H1 (cell line): ENCODE results near the gene NPIPB8. TPM values are rescaled to one million over a fixed set of nuclear protein-coding genes. Genes with fewer than 3 reads are reported as not detected.
"Not testable (repeated sequence)": the region's sequence is repeated elsewhere in the genome, so short reads cannot be mapped to it uniquely, and the experiment has no call there.

Source experiments
- CTCF ChIA-PET: fragments of 300-600 bp; sonication (Branson Sonifier 250); formaldehyde crosslinking; loops from one replicate; lab custom pipeline; 2021; ENCODE audit not compliant: partially characterized antibody; lab: Charles Lee
- POLR2A ChIA-PET: fragments of 300-600 bp; sonication (Branson Sonifier 250); formaldehyde crosslinking; loops from one replicate; lab custom pipeline; 2021; ENCODE audit warnings: inconsistent platforms; ENCODE audit not compliant: partially characterized antibody; lab: Charles Lee
- DNase-seq, 2 experiments: peaks; one replicate each; pipeline versions ENCODE4 v3.0.0 to v3.0.0-alpha.2; 2010 to 2022; ENCODE audit warnings: low spot score in 2 of 2, low read depth in 1 of 2, mixed read lengths in 1 of 2
- FAIRE-seq: peaks from 2 replicates; lab custom pipeline; 2011; peaks lifted over from hg19 to GRCh38; lab: Jason Lieb, UNC
- H2AFZ ChIP-seq: 2 replicates; pipeline ENCODE4 v1.8.1; 2012; ENCODE audit warnings: low read length, inconsistent platforms
- H2AK5ac ChIP-seq: 2 replicates; pipeline ENCODE4 v1.6.1; 2013; ENCODE audit warnings: low read depth, low read length
- H2BK120ac ChIP-seq: replicated peaks from 2 replicates; pipeline ENCODE3; 2013; ENCODE audit warnings: low read depth, low read length, inconsistent platforms
- H2BK12ac ChIP-seq: 2 replicates; pipeline ENCODE4 v1.6.1; 2013; ENCODE audit warnings: low read depth, low read length
- H2BK15ac ChIP-seq: 2 replicates; pipeline ENCODE4 v1.6.1; 2013; ENCODE audit warnings: low read length
- H2BK20ac ChIP-seq: 2 replicates; pipeline ENCODE4 v1.6.1; 2013; ENCODE audit warnings: low read length
- H2BK5ac ChIP-seq: 2 replicates; pipeline ENCODE4 v1.6.1; 2013; ENCODE audit warnings: low read depth, low read length
- H3K14ac ChIP-seq: 2 replicates; pipeline ENCODE4 v1.6.1; 2013; ENCODE audit warnings: inconsistent platforms; ENCODE audit not compliant: insufficient read length
- H3K18ac ChIP-seq: 2 replicates; pipeline ENCODE4 v1.6.1; 2013; ENCODE audit warnings: low read length; ENCODE audit errors: extremely low read depth
- H3K23ac ChIP-seq: 2 replicates; pipeline ENCODE4 v1.6.1; 2013; ENCODE audit warnings: inconsistent platforms; ENCODE audit not compliant: insufficient read length
- H3K23me2 ChIP-seq: 2 replicates; pipeline ENCODE4 v1.6.1; 2013; ENCODE audit warnings: low read depth, low read length
- H3K27ac ChIP-seq: 2 replicates; pipeline ENCODE4 v1.6.1; 2011; ENCODE audit warnings: low read depth, low read length, inconsistent platforms
- H3K27me3 ChIP-seq, 4 experiments: replicated peaks in 1 of 4; 1 replicate in 1 of 4; 2 replicates in 3 of 4; pipeline versions ENCODE4 v1.6.1 to v1.8.1; 2011 to 2013; ENCODE audit warnings: low read length in 3 of 4, mild to moderate bottlenecking in 3 of 4, inconsistent platforms in 2 of 4, mixed read lengths in 2 of 4, moderate library complexity in 1 of 4; ENCODE audit not compliant: control insufficient read depth in 3 of 4, insufficient read depth in 3 of 4; ENCODE audit errors: extremely low read depth in 1 of 4
- H3K36me3 ChIP-seq, 4 experiments: 2 replicates each; pipeline versions ENCODE4 v1.6.1 to v1.8.1; 2011 to 2013; ENCODE audit warnings: mild to moderate bottlenecking in 4 of 4, low read length in 3 of 4, moderate library complexity in 2 of 4, control low read depth in 1 of 4, inconsistent platforms in 1 of 4; ENCODE audit not compliant: insufficient read depth in 4 of 4, control insufficient read depth in 2 of 4
- H3K4ac ChIP-seq: replicated peaks from 2 replicates; pipeline ENCODE3; 2013; ENCODE audit warnings: low read length, low read depth, mixed read lengths, inconsistent platforms; ENCODE audit not compliant: insufficient read length
- H3K4me1 ChIP-seq, 4 experiments: replicated peaks in 1 of 4; 1 replicate in 1 of 4; 2 replicates in 3 of 4; pipeline versions ENCODE4 v1.6.1 to v1.8.1; 2011 to 2013; ENCODE audit warnings: low read length in 3 of 4, inconsistent platforms in 2 of 4, mixed read lengths in 1 of 4; ENCODE audit not compliant: insufficient read depth in 4 of 4, control insufficient read depth in 3 of 4
- H3K4me2 ChIP-seq, 2 experiments: 2 replicates each; pipeline versions ENCODE4 v1.6.1 to v1.8.1; 2011 to 2013; ENCODE audit warnings: low read depth in 2 of 2, low read length in 2 of 2, control low read depth in 1 of 2, inconsistent platforms in 1 of 2, mild to moderate bottlenecking in 1 of 2; ENCODE audit not compliant: insufficient read depth in 1 of 2
- H3K4me3 ChIP-seq, 4 experiments: fragments of 200-600, 300-600 bp in 1 of 4; sonication (generic), shearing (Covaris generic), sonication (Bioruptor Twin) in 1 of 4; 2 replicates each; pipeline versions ENCODE4 v1.5.1 to v1.8.1; 2011 to 2016; ENCODE audit warnings: low read length in 4 of 4, low read depth in 3 of 4, control low read depth in 2 of 4, inconsistent platforms in 2 of 4, mild to moderate bottlenecking in 2 of 4, mixed read lengths in 1 of 4, moderate library complexity in 1 of 4; ENCODE audit not compliant: insufficient read depth in 2 of 4; ENCODE audit errors: extremely low read depth in 1 of 4
- H3K56ac ChIP-seq: replicated peaks from 2 replicates; pipeline ENCODE3; 2013; ENCODE audit warnings: low read depth, mild to moderate bottlenecking, mixed read lengths, low read length, inconsistent platforms; ENCODE audit not compliant: insufficient read length
- H3K79me1 ChIP-seq: 2 replicates; pipeline ENCODE4 v1.6.1; 2013; ENCODE audit warnings: low read depth, low read length, control low read depth
- H3K79me2 ChIP-seq, 2 experiments: 2 replicates each; pipeline versions ENCODE4 v1.6.1 to v1.8.1; 2012 to 2013; ENCODE audit warnings: low read length in 2 of 2, mild to moderate bottlenecking in 2 of 2, inconsistent platforms in 1 of 2; ENCODE audit not compliant: insufficient read depth in 2 of 2, control insufficient read depth in 1 of 2
- H3K9ac ChIP-seq, 4 experiments: replicated peaks in 1 of 4; 1 replicate in 1 of 4; 2 replicates in 3 of 4; pipeline versions ENCODE4 v1.6.1 to v1.8.1; 2011 to 2013; ENCODE audit warnings: low read depth in 3 of 4, low read length in 3 of 4, control low read depth in 2 of 4, mild to moderate bottlenecking in 2 of 4, moderate library complexity in 2 of 4, inconsistent platforms in 1 of 4; ENCODE audit errors: extremely low read depth in 1 of 4
- H3K9me3 ChIP-seq, 2 experiments: 2 replicates each; pipeline versions ENCODE4 v1.6.1 to v1.8.1; 2012 to 2013; ENCODE audit warnings: mild to moderate bottlenecking in 2 of 2, moderate library complexity in 2 of 2, control low read depth in 1 of 2, inconsistent platforms in 1 of 2, low read depth in 1 of 2, low read length in 1 of 2, mixed read lengths in 1 of 2; ENCODE audit not compliant: insufficient read depth in 2 of 2
- H4K20me1 ChIP-seq, 2 experiments: replicated peaks in 1 of 2; 2 replicates each; pipeline versions ENCODE3 to v1.8.1; 2011 to 2013; ENCODE audit warnings: inconsistent platforms in 2 of 2, low read length in 2 of 2, mild to moderate bottlenecking in 1 of 2; ENCODE audit not compliant: insufficient read depth in 2 of 2, control insufficient read depth in 1 of 2
- H4K5ac ChIP-seq: 2 replicates; pipeline ENCODE4 v1.6.1; 2013; ENCODE audit warnings: low read length, low read depth, mixed read lengths, inconsistent platforms; ENCODE audit not compliant: insufficient read length
- H4K8ac ChIP-seq: 2 replicates; pipeline ENCODE4 v1.8.0; 2013; ENCODE audit warnings: mild to moderate bottlenecking, moderate library complexity, low read length, inconsistent platforms; ENCODE audit not compliant: insufficient read depth; ENCODE audit errors: extremely low read depth
- H4K91ac ChIP-seq: replicated peaks from 2 replicates; pipeline ENCODE3; 2013; ENCODE audit warnings: low read length, mixed read lengths, inconsistent platforms; ENCODE audit not compliant: insufficient read length
- WGBS, 2 experiments: shearing (Covaris generic) in 1 of 2; methylation state at CpG; one replicate each; pipeline versions ENCODE4 v1.1.6 to v1.1.7; 2013 to 2015; ENCODE audit warnings: low lambda C conversion rate in 2 of 2, mixed read lengths in 2 of 2, inconsistent platforms in 1 of 2, low coverage in 1 of 2, missing lambda C conversion rate in 1 of 2; ENCODE audit not compliant: insufficient replicate concordance in 2 of 2, insufficient coverage in 1 of 2, insufficient read length in 1 of 2; ENCODE audit errors: extremely low coverage in 1 of 2, missing lambda C conversion rate in 1 of 2; 5-methylcytosine and 5-hydroxymethylcytosine counted together
- polyA plus RNA-seq, 7 experiments: library from polyadenylated mRNA; depleted of rRNA in 3 of 7; stranded (reverse) in 5 of 7; unstranded in 2 of 7; fragments of >200 nt in 5 of 7; fragments of 200-250 nt in 2 of 7; gene quantifications; 1 replicate in 5 of 7; 2 replicates in 1 of 7; 4 replicates in 1 of 7; pipeline versions ENCODE4 v1.2.1 to v1.2.3, GENCODE V29; 2011 to 2013; ENCODE audit warnings: missing spikeins in 2 of 7, mixed read lengths in 2 of 7
- total RNA-seq: library from RNA; stranded (reverse); fragmentation: NEBNext Ultra II Directional; extraction: Animal tissue kit (Norgen Biotek cat#: 25700); gene quantifications from 2 replicates; pipeline ENCODE4 v1.2.1, GENCODE V29; 2021

The NPIPB8 gene
- total and polyA plus RNA-seq, 2 of the 8 experiments (the other 6 are each of a cell fraction or from before 2014, with no cell fraction given) = 0.05 TPM; not detected in 1

GRCh38 chr16:28600965-28601364 is 36.9 kb upstream of the NPIPB8 start:
- FAIRE-seq, H4K8ac ChIP-seq, H3K9me3 ChIP-seq, H2AFZ ChIP-seq, H3K18ac ChIP-seq, CTCF ChIA-PET, H2AK5ac ChIP-seq, H3K23me2 ChIP-seq, H2BK12ac ChIP-seq, H2BK120ac ChIP-seq, H3K79me1 ChIP-seq, H3K23ac ChIP-seq, H2BK15ac ChIP-seq, H3K56ac ChIP-seq, H3K79me2 ChIP-seq, H2BK5ac ChIP-seq, DNase-seq, H3K4ac ChIP-seq, H3K9ac ChIP-seq, H3K4me2 ChIP-seq, H4K20me1 ChIP-seq, H3K14ac ChIP-seq, POLR2A ChIA-PET, H4K91ac ChIP-seq, H3K27ac ChIP-seq, H3K27me3 ChIP-seq, H2BK20ac ChIP-seq, H4K5ac ChIP-seq, H3K36me3 ChIP-seq: not testable (repeated sequence)
- H3K4me3 ChIP-seq = peak overlapping the region in 1 of 4 experiments; percentile 43; a peak in 1 of 8 replicates
- WGBS, 2 experiments = no CpG with 5 or more reads among the region's 20 CpGs
- H3K4me1 ChIP-seq = peaks cover 2 to 15% (median 6%) of the 10 kb centered on the region in 4 experiments

- H4K91ac ChIP-seq, H2AK5ac ChIP-seq, H4K8ac ChIP-seq, H3K14ac ChIP-seq, H3K27me3 ChIP-seq, H2BK12ac ChIP-seq, DNase-seq, H3K36me3 ChIP-seq, H3K4ac ChIP-seq, H3K18ac ChIP-seq, H3K9me3 ChIP-seq, FAIRE-seq, H3K4me2 ChIP-seq, H4K5ac ChIP-seq, H3K79me2 ChIP-seq, H2BK120ac ChIP-seq, H2BK5ac ChIP-seq, POLR2A ChIA-PET, CTCF ChIA-PET, H3K79me1 ChIP-seq, H3K4me3 ChIP-seq, H2BK20ac ChIP-seq, H3K56ac ChIP-seq, H2BK15ac ChIP-seq, H3K27ac ChIP-seq, H3K23me2 ChIP-seq, H3K9ac ChIP-seq, H3K23ac ChIP-seq, H4K20me1 ChIP-seq, H2AFZ ChIP-seq: not testable (repeated sequence)
- WGBS, 2 experiments = 90% methylated on average over 10 of the region's 13 CpGs; no CpG with 5 or more reads in 1 of the 2 experiments
- H3K4me1 ChIP-seq = peaks cover 2 to 10% (median 4%) of the 10 kb centered on the region in 4 experiments
Measured at GRCh38 chr16:28601589-28601988, 36.3 kb upstream of the NPIPB8 start.
